ENCODE data around the gene TMEM135. TPM values are rescaled to one million over a fixed set of nuclear protein-coding genes. Genes with fewer than 3 reads are reported as not detected.
"Not testable (repeated sequence)": the region's sequence is repeated elsewhere in the genome, so short reads cannot be mapped to it uniquely, and the experiment has no call there.

Gene TMEM135
- total RNA-seq, 3 donors from 2014 or later, result 38.3 to 46.8 (median 43.2) TPM

GRCh38 chr11:86993031-86993430, 44.7 kb upstream of the TMEM135 start:
- Histone ChIP-seq H3K27ac (no peak overlapping the region), H3K27me3 (no peaks in the 10 kb centered on the region), H3K4me3 (no peak overlapping the region), H3K9me3 (no peaks in the 10 kb centered on the region), H3K36me3 (no peaks in the 10 kb centered on the region), H3K4me1 (no peaks in the 10 kb centered on the region)
- intact Hi-C loops (cut with DNase I; ENCODE audit: low total_unique reads), result loop anchor here (5.0 kb wide), 1 partner anchor 36 kb away; the partner anchor contains the start of gene FZD4
- no peak for TF ChIP-seq CTCF (IDR thresholded peaks at IDR 0.05)
- TF ChIP-seq POLR2AphosphoS5 (IDR thresholded peaks at IDR 0.05), result no peak
- TF ChIP-seq POLR2A (IDR thresholded peaks at IDR 0.05), result no peak
- DNase-seq (ENCODE audit: low spot score in 2 of 2), result no peak

- intact Hi-C loops (cut with DNase I; ENCODE audit: low total_unique reads), result no loop called here
- no peak overlapping the region for H3K4me3 ChIP-seq
- no peaks in the 10 kb centered on the region for H3K27me3 ChIP-seq
- DNase-seq (ENCODE audit: low spot score in 2 of 2), result no peak
- no peaks in the 10 kb centered on the region for H3K36me3 ChIP-seq
- H3K9me3 ChIP-seq, result no peaks in the 10 kb centered on the region
- no peak overlapping the region for H3K27ac ChIP-seq
- no peak for TF ChIP-seq CTCF (IDR thresholded peaks at IDR 0.05)
- TF ChIP-seq POLR2AphosphoS5 (IDR thresholded peaks at IDR 0.05), result no peak
- TF ChIP-seq POLR2A (IDR thresholded peaks at IDR 0.05), result no peak
- no peaks in the 10 kb centered on the region for H3K4me1 ChIP-seq
Observed at GRCh38 chr11:86996953-86997570, 40.7 kb upstream of the TMEM135 start.

GRCh38 chr11:86999388-86999787, 38.3 kb upstream of the TMEM135 start:
- Histone ChIP-seq H3K4me3 (no peak overlapping the region), H3K27ac (peak overlapping the region in 1 of 2 donors; percentile 57), H3K27me3 (no peaks in the 10 kb centered on the region), H3K9me3 (no peaks in the 10 kb centered on the region), H3K36me3 (no peaks in the 10 kb centered on the region), H3K4me1 (no peaks in the 10 kb centered on the region)
- TF ChIP-seq POLR2AphosphoS5 (IDR thresholded peaks at IDR 0.05) (no peak), CTCF (IDR thresholded peaks at IDR 0.05) (no peak), POLR2A (IDR thresholded peaks at IDR 0.05) (no peak)
- intact Hi-C loops (cut with DNase I; ENCODE audit: low total_unique reads), result no loop called here
- DNase-seq (ENCODE audit: low spot score in 2 of 2), result no peak

- peak overlapping the region in 1 of 2 donors; percentile 57 for H3K27ac ChIP-seq
- no peaks in the 10 kb centered on the region for H3K9me3 ChIP-seq
- H3K36me3 ChIP-seq, result no peaks in the 10 kb centered on the region
- H3K4me3 ChIP-seq, result no peak overlapping the region
- no peaks in the 10 kb centered on the region for H3K4me1 ChIP-seq
- TF ChIP-seq POLR2AphosphoS5 (IDR thresholded peaks at IDR 0.05) (peak in 1 of 3 donors; percentile 27), POLR2A (IDR thresholded peaks at IDR 0.05) (no peak), CTCF (IDR thresholded peaks at IDR 0.05) (no peak)
- intact Hi-C loops (cut with DNase I; ENCODE audit: low total_unique reads), result no loop called here
- peak in 1 of 2 donors; percentile 34 for DNase-seq (ENCODE audit: low spot score in 2 of 2)
- H3K27me3 ChIP-seq, result no peaks in the 10 kb centered on the region
Observed at GRCh38 chr11:86999859-87000753, 37.6 kb upstream of the TMEM135 start.

GRCh38 chr11:87002918-87003317, 34.8 kb upstream of the TMEM135 start:
- H3K4me3 ChIP-seq, result no peak overlapping the region
- no peak overlapping the region for H3K27ac ChIP-seq
- intact Hi-C loops (cut with DNase I; ENCODE audit: low total_unique reads), result loop anchor here (1.0 kb wide), 1 partner anchor 14 kb away; no protein-coding TSS in a partner anchor
- no peaks in the 10 kb centered on the region for H3K27me3 ChIP-seq
- DNase-seq (ENCODE audit: low spot score in 2 of 2), result no peak
- H3K36me3 ChIP-seq, result no peaks in the 10 kb centered on the region
- H3K4me1 ChIP-seq, result no peaks in the 10 kb centered on the region
- no peaks in the 10 kb centered on the region for H3K9me3 ChIP-seq
- TF ChIP-seq CTCF (IDR thresholded peaks at IDR 0.05) (no peak), POLR2AphosphoS5 (IDR thresholded peaks at IDR 0.05) (no peak), POLR2A (IDR thresholded peaks at IDR 0.05) (no peak)

- intact Hi-C loops (cut with DNase I; ENCODE audit: low total_unique reads); H3K27me3 ChIP-seq; H3K4me3 ChIP-seq; H3K4me1 ChIP-seq; H3K9me3 ChIP-seq; H3K27ac ChIP-seq; DNase-seq (ENCODE audit: low spot score in 2 of 2); H3K36me3 ChIP-seq: not testable (repeated sequence)
Observed at GRCh38 chr11:87004281-87004680, 33.5 kb upstream of the TMEM135 start.

All from breast epithelium (tissue), 4 donors.